AG04449 (cell line): ENCODE data around the gene PCK2.
A peak's percentile ranks its signal among the peaks of the same experiment; 100 is the strongest.

ENCODE experiments used
- CTCF ChIA-PET: fragments of 350-600 bp; formaldehyde crosslinking; extraction: SDS; loops from one replicate; lab custom pipeline; 2021; ENCODE audit warnings: antibody characterized with exemption; lab: Yijun Ruan, JAX
- POLR2A ChIA-PET: fragments of 400-600, 350-600 bp; formaldehyde crosslinking; extraction: SDS; loops from one replicate; lab custom pipeline; 2020; ENCODE audit warnings: antibody characterized with exemption, inconsistent platforms; lab: Yijun Ruan, JAX
- DNase-seq: peaks from one replicate; pipeline ENCODE4 v3.0.0-alpha.2; 2010; ENCODE audit warnings: low read depth, low spot score
- H3K4me3 ChIP-seq: 2 replicates; pipeline ENCODE4 v1.5.1; 2011; ENCODE audit warnings: low read depth, mild to moderate bottlenecking, control low read depth, low read length
- TF ChIP-seq, protein P1 (sequence below): IDR thresholded peaks from one replicate; pipeline ENCODE4 v1.5.1; 2011; ENCODE audit warnings: mild to moderate bottlenecking, moderate library complexity, low read length, control low read depth, inconsistent platforms; ENCODE audit not compliant: insufficient read depth; ENCODE audit errors: missing control alignments

PCK2 gene

DNA sequence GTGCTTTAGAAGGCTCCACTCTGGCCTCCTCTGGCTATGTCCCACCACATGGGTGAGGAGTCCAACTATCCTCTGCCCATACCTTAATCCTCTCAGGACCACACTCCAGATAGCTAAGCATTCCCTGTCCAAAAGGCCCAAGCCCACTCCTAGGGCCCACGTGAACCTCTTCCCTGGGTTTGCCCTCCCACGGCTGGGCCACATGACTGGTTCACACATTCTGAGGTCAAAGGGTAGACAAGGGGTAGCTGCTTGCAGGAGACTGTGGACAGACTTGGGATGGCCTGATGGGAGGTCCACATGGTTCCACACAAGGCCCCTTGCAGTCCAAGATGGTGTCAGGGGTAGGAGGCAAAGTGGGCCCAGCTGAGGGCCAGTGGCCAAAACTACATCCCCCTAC lies 6.0 kb upstream of the PCK2 start:
- CTCF ChIA-PET, result interaction anchor here (1.1 to 12.8 kb wide), 6 partner anchors 13 to 73 kb away, joined by 3 to 536 read pairs (median 32); partner anchors contain the start of genes CARMIL3 and CPNE6
- no peak overlapping the region for H3K4me3 ChIP-seq
- TF ChIP-seq, protein P1, sequence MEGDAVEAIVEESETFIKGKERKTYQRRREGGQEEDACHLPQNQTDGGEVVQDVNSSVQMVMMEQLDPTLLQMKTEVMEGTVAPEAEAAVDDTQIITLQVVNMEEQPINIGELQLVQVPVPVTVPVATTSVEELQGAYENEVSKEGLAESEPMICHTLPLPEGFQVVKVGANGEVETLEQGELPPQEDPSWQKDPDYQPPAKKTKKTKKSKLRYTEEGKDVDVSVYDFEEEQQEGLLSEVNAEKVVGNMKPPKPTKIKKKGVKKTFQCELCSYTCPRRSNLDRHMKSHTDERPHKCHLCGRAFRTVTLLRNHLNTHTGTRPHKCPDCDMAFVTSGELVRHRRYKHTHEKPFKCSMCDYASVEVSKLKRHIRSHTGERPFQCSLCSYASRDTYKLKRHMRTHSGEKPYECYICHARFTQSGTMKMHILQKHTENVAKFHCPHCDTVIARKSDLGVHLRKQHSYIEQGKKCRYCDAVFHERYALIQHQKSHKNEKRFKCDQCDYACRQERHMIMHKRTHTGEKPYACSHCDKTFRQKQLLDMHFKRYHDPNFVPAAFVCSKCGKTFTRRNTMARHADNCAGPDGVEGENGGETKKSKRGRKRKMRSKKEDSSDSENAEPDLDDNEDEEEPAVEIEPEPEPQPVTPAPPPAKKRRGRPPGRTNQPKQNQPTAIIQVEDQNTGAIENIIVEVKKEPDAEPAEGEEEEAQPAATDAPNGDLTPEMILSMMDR, result no peak
- POLR2A ChIA-PET, result interaction anchor here (0.7 kb wide), 1 partner anchor 181 kb away, joined by 3 read pairs; no protein-coding TSS in a partner anchor
- DNase-seq, result no peak

DNA sequence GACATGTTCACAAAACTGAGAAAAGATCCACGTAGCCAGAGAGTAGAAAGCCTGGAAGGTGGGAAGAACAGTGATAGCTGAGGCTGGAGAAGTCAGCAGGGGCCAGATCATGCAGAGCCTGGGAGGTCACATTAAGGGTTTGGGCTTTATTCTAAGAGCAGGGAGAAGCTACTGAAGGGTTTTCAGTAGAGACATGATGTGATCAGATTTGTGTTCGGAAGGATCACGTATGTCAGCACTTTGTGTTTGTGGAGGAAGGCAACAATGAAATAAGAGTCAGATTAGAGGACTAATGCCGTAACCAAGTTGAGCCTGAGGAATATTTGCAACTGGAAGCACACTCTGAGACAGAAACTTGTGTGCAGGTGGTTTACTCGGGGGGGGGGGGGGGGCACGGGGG lies 4.2 kb upstream of the PCK2 start:
- POLR2A ChIA-PET, result interaction anchor here (0.7 to 1.2 kb wide), 3 partner anchors 9 to 32 kb away, joined by 3 to 7 read pairs (median 3); no protein-coding TSS in a partner anchor
- TF ChIP-seq, protein P1, result no peak

DNA sequence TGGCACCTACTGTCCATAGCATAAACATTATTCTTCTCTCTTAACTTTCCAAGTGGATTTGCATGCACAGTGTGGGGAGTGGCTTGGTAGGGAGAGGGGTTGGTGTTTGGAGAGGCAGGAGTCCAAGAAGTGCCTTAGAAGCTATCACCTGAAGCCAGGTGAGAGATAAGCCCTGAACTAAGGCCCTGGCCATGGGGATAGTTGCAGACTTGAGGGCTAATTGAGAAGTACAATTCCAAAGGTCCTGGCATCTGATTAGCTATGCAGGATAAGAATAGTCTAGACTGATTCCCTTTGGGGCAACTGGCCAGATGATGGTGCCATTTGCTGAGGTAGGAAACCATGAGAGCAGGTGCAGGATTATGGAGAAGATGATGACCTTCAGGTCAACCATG lies 2.0 kb upstream of the PCK2 start:
- ChIA-PET CTCF (interaction anchor here (0.8 to 12.8 kb wide), 20 partner anchors 9 to 225 kb away, joined by 3 to 536 read pairs (median 10); partner anchors contain the start of genes CARMIL3, CPNE6, DCAF11 and IRF9), POLR2A (interaction anchor here (0.9 to 3.6 kb wide), 2 partner anchors 22 to 34 kb away, joined by 3 to 44 read pairs; partner anchors contain the start of genes DCAF11 and NRL)
- TF ChIP-seq, protein P1, result no peak
- no peak overlapping the region for H3K4me3 ChIP-seq
- no peak for DNase-seq

More for the DNA sequence above, 4.2 kb upstream of the PCK2 start:
- CTCF ChIA-PET, result interaction anchor here (0.7 to 12.8 kb wide), 31 partner anchors 9 to 458 kb away, joined by 3 to 536 read pairs (median 6); partner anchors contain the start of genes CARMIL3, CIDEB, CPNE6 and DCAF11
- DNase-seq, result no peak
- H3K4me3 ChIP-seq, result no peak overlapping the region

DNA sequence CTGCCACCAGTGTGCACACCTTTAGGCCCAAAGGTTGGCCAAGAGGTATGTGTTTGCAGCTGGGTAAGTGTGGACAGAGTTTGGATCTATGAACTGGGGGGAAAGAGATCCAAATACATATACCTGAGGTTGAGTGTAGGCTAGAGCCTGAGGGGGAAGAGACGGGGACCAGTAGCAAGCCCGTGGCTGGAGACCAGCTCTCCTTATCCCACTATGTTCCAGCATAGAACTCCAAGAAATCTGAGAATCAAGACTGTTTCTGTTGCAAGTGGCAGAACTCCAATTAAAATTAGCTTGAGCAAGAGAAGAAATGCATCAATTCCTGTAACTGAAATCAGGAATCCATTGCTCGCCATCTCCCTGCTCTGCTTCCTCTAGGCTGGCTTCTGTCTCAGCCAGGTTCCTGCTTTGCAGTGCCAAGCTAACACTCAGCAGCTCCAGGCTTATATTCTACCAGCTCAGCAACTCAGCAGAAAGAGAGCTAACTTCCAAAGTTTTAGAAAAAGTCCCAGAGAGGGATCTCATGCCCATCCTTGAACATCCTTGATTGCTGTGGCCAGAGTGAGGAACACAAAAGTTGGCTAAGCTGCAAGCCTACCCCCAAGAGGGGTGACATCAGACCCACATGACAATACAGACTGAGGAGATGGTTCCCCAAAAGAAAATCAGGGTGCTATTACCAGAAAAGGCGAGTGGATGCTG lies 1.5 kb upstream of the PCK2 start:
- CTCF ChIA-PET, result interaction anchor here (0.8 to 12.8 kb wide), 20 partner anchors 7 to 504 kb away, joined by 3 to 536 read pairs (median 6); partner anchors contain the start of genes CARMIL3, DCAF11, IRF9 and NRL
- no peak overlapping the region for H3K4me3 ChIP-seq
- no peak for DNase-seq
- POLR2A ChIA-PET, result interaction anchor here (1.7 to 3.6 kb wide), 4 partner anchors 11 to 68 kb away, joined by 7 to 44 read pairs (median 14); partner anchors contain the start of genes CARMIL3, DCAF11, IRF9 and NRL
- TF ChIP-seq, protein P1, result no peak

DNA sequence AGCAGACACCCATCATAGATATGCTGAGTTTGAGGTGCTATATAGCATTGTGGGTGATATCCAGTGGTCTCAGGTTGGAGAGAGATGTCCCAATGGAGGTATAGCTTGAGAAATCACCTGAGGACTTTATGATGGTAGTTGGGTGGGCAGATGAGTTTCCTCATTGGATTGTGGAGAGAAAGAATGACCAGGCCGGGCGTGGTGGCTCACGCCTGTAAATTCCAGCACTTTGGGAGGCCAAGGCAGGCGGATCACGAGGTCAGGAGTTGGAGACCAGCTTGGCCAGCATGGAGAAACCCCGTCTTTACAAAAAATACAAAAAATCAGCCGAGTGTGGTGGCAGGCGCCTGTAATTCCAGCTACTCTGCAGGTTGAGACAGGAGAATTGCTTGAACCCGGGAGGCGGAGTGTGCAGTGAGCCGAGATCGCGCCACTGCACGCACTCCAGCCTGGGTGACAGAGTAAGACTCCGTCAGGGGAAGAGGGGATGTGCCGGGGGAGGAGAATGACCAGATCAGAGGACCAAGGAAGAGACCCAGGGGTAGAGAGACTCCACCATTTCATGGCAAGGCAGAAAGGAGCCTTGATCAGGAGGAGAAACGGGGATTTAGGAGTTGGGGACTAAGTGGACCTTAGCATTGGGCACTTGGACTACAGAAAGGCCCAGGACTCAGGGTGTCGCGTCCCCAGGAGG lies 757 bp upstream of the PCK2 start:
- peak overlapping the region; percentile 87 for H3K4me3 ChIP-seq
- no peak for DNase-seq
- POLR2A ChIA-PET, result interaction anchor here (0.6 to 3.6 kb wide), 16 partner anchors 7 to 210 kb away, joined by 3 to 44 read pairs (median 6); partner anchors contain the start of genes CARMIL3, DCAF11, IRF9 and MDP1
- TF ChIP-seq, protein P1, result no peak
- CTCF ChIA-PET, result interaction anchor here (0.8 to 12.8 kb wide), 20 partner anchors 8 to 505 kb away, joined by 3 to 536 read pairs (median 6); partner anchors contain the start of genes CARMIL3, DCAF11, IRF9 and NRL
